UCSD-AML1 (cell line): ENCODE results near the gene ZNF804B.

Experiments used
- DNase-seq: peaks from one replicate; lab custom pipeline; 2025; ENCODE audit not compliant: unreplicated experiment; lab: John Stamatoyannopoulos, UW

The ZNF804B gene

GRCh38 chr7:88759230-88760135, at the start of gene ZNF804B:
ZNF804B (plus strand) TSS chr7:88759700; CDS start chr7:88759977, 277 bp downstream.
- DNase-seq, result no peak

- DNase-seq, result no peak
These were observed 23.6 kb upstream of the ZNF804B start for GRCh38 chr7:88735920-88736319.

- DNase-seq, result no peak
These were observed 21.9 kb upstream of the ZNF804B start for GRCh38 chr7:88737632-88738031.

GRCh38 chr7:88746126-88746525, 13.4 kb upstream of the ZNF804B start:
- no peak for DNase-seq

- no peak for DNase-seq
These were observed 2.7 kb upstream of the ZNF804B start for GRCh38 chr7:88756802-88757201.

- no peak for DNase-seq
These were observed 2.1 kb upstream of the ZNF804B start for GRCh38 chr7:88757371-88757770.

GRCh38 chr7:88758381-88759229, 895 bp upstream of the ZNF804B start:
- DNase-seq, result no peak

- no peak for DNase-seq
These were observed 626 bp downstream of the ZNF804B start for GRCh38 chr7:88760136-88760515.

GRCh38 chr7:88761779-88762178, 2.3 kb downstream of the ZNF804B start:
- DNase-seq, result no peak

- no peak for DNase-seq
These were observed 11.9 kb downstream of the ZNF804B start for GRCh38 chr7:88771417-88771816.

- no peak for DNase-seq
These were observed 13.3 kb downstream of the ZNF804B start for GRCh38 chr7:88772776-88773175.

GRCh38 chr7:88775838-88776237, 16.3 kb downstream of the ZNF804B start:
- DNase-seq, result no peak

GRCh38 chr7:88787777-88788176, 28.3 kb downstream of the ZNF804B start:
- DNase-seq, result no peak

- DNase-seq, result no peak
These were observed 30.1 kb downstream of the ZNF804B start for GRCh38 chr7:88789480-88790064.

- DNase-seq, result no peak
These were observed 32.4 kb downstream of the ZNF804B start for GRCh38 chr7:88791891-88792290.

GRCh38 chr7:88792361-88792760, 32.9 kb downstream of the ZNF804B start:
- no peak for DNase-seq

GRCh38 chr7:88795553-88795952, 36.1 kb downstream of the ZNF804B start, which contains the start of gene TEX47:
TEX47 (minus strand) TSS chr7:88795737; CDS start chr7:88794942, 795 bp downstream.
- no peak for DNase-seq

GRCh38 chr7:88801046-88801445, 41.5 kb downstream of the ZNF804B start:
- DNase-seq, result no peak

- DNase-seq, result no peak
These were observed 47.0 kb downstream of the ZNF804B start for GRCh38 chr7:88806280-88807037.

- DNase-seq, result no peak
These were observed 59.1 kb downstream of the ZNF804B start for GRCh38 chr7:88818552-88818951.

GRCh38 chr7:88826222-88826621, 66.7 kb downstream of the ZNF804B start:
- no peak for DNase-seq
